Activated CD4-positive, alpha-beta T cell treated with anti-CD3 and anti-CD28 coated beads, Interleukin-2, amount 50 U/mL, for 48 hours (primary cell): Measurements from ENCODE around the gene STH.
"Not testable (repeated sequence)": the region's sequence is repeated elsewhere in the genome, so short reads cannot be mapped to it uniquely, and the experiment has no call there.

ENCODE experiments used
- DNase-seq, 2 experiments: peaks; one replicate each; pipeline ENCODE4 v3.0.0-alpha.2; 2020

The STH gene

GRCh38 chr17:46009681-46010596 lies 10.9 kb downstream of the STH start:
- no peak for DNase-seq

GRCh38 chr17:46010597-46011186 lies 11.6 kb downstream of the STH start:
- no peak for DNase-seq

- DNase-seq = no peak
Measured at GRCh38 chr17:46011711-46012505, 12.9 kb downstream of the STH start.

- no peak for DNase-seq
Measured at GRCh38 chr17:46012506-46013079, 13.5 kb downstream of the STH start.

- DNase-seq = no peak
Measured at GRCh38 chr17:46013127-46013501, 14.1 kb downstream of the STH start.

- no peak for DNase-seq
Measured at GRCh38 chr17:46013502-46014165, 14.6 kb downstream of the STH start.

GRCh38 chr17:46019408-46019925 lies 20.4 kb downstream of the STH start:
- not testable (repeated sequence) for DNase-seq

- peak; percentile 56 to 64 for DNase-seq
Measured at GRCh38 chr17:46020023-46020761, 21.1 kb downstream of the STH start.

GRCh38 chr17:46020998-46021397 lies 21.9 kb downstream of the STH start:
- DNase-seq = no peak

GRCh38 chr17:46023366-46023765 lies 24.3 kb downstream of the STH start:
- not testable (repeated sequence) for DNase-seq

- no peak for DNase-seq
Measured at GRCh38 chr17:46023783-46024388, 24.8 kb downstream of the STH start.

GRCh38 chr17:46024590-46024989 lies 25.5 kb downstream of the STH start:
- no peak for DNase-seq

- no peak for DNase-seq
Measured at GRCh38 chr17:46025060-46025459, 26.0 kb downstream of the STH start.

GRCh38 chr17:46025510-46026165 lies 26.6 kb downstream of the STH start:
- no peak for DNase-seq

GRCh38 chr17:46026166-46027047 lies 27.4 kb downstream of the STH start:
- no peak for DNase-seq

- no peak for DNase-seq
Measured at GRCh38 chr17:46027048-46027975, 28.3 kb downstream of the STH start.

- no peak for DNase-seq
Measured at GRCh38 chr17:46027976-46028325, 28.9 kb downstream of the STH start.

GRCh38 chr17:46028374-46028773 lies 29.3 kb downstream of the STH start:
- DNase-seq = no peak
